HepG2 (cell line): ENCODE data around the gene ABTB2. TPM values are rescaled to one million over a fixed set of nuclear protein-coding genes. Genes with fewer than 3 reads are reported as not detected.

ENCODE experiments used
- ATF7 ChIP-seq, 2 experiments: fragments of 450-650 bp in 1 of 2; sonication (generic) in 1 of 2; formaldehyde crosslinking in 1 of 2; IDR thresholded peaks; 2 replicates each; pipeline versions ENCODE4 v1.4.0 to v1.6.1; 2016 to 2020; ENCODE audit warnings: antibody characterized with exemption in 1 of 2, mild to moderate bottlenecking in 1 of 2, missing genetic modification reagents in 1 of 2
- CBX5 ChIP-seq: sonication (generic); formaldehyde crosslinking; IDR thresholded peaks from 2 replicates; pipeline ENCODE4 v1.4.0; 2020; ENCODE audit warnings: missing genetic modification reagents, borderline replicate concordance
- ERF ChIP-seq: IDR thresholded peaks from 2 replicates; pipeline ENCODE4 v1.6.1; 2018; ENCODE audit warnings: missing biosample characterization, missing genetic modification reagents
- FLYWCH1 ChIP-seq: sonication (generic); formaldehyde crosslinking; IDR thresholded peaks from 2 replicates; pipeline ENCODE4 v1.8.1; 2023; ENCODE audit warnings: mild to moderate bottlenecking, missing genetic modification reagents
- HBP1 ChIP-seq: IDR thresholded peaks from 2 replicates; pipeline ENCODE4 v1.6.1; 2016; ENCODE audit warnings: low read depth, control low read depth
- HDAC6 ChIP-seq: fragments of 200-600 bp; sonication (generic); IDR thresholded peaks from 2 replicates; pipeline ENCODE4 v1.7.0; 2017; ENCODE audit warnings: mild to moderate bottlenecking, antibody characterized with exemption, low read length, low read depth
- KAT7 ChIP-seq: IDR thresholded peaks from 2 replicates; pipeline ENCODE4 v1.6.1; 2018; ENCODE audit warnings: borderline replicate concordance, missing compliant biosample characterization
- MYC ChIP-seq: sonication (generic); formaldehyde crosslinking; IDR thresholded peaks from 2 replicates; pipeline ENCODE4 v1.9.0; 2021; ENCODE audit warnings: missing genetic modification reagents, borderline replicate concordance
- RARA ChIP-seq: IDR thresholded peaks from 2 replicates; pipeline ENCODE4 v1.6.1; 2016; ENCODE audit warnings: missing genetic modification reagents, missing compliant biosample characterization
- SMARCC2 ChIP-seq: fragments of 450-650 bp; IDR thresholded peaks from 2 replicates; pipeline ENCODE4 v1.6.1; 2017; ENCODE audit warnings: antibody characterized with exemption, mild to moderate bottlenecking
- SP4 ChIP-seq: sonication (generic); formaldehyde crosslinking; IDR thresholded peaks from 2 replicates; pipeline ENCODE4 v1.8.1; 2023; ENCODE audit warnings: mild to moderate bottlenecking, missing genetic modification reagents
- TBX2 ChIP-seq: sonication (generic); formaldehyde crosslinking; IDR thresholded peaks from 2 replicates; pipeline ENCODE4 v1.5.0; 2020; ENCODE audit warnings: missing genetic modification reagents, mild to moderate bottlenecking, borderline replicate concordance
- TBX3 ChIP-seq: fragments of 450-650 bp; IDR thresholded peaks from 2 replicates; pipeline ENCODE4 v1.6.1; 2017; ENCODE audit warnings: antibody characterized with exemption, mild to moderate bottlenecking, inconsistent platforms, borderline replicate concordance
- TGIF2 ChIP-seq: IDR thresholded peaks from 2 replicates; pipeline ENCODE4 v1.6.1; 2016; ENCODE audit warnings: control low read depth, missing compliant biosample characterization
- TRIM24 ChIP-seq: sonication (generic); formaldehyde crosslinking; IDR thresholded peaks from 2 replicates; pipeline ENCODE4 v1.8.0; 2022; ENCODE audit warnings: mild to moderate bottlenecking, missing genetic modification reagents
- ZBTB3 ChIP-seq: sonication (generic); formaldehyde crosslinking; IDR thresholded peaks from 2 replicates; pipeline ENCODE4 v1.4.0; 2020; ENCODE audit warnings: low read depth, mild to moderate bottlenecking, moderate library complexity, missing genetic modification reagents, borderline replicate concordance
- ZEB1 ChIP-seq: IDR thresholded peaks from 2 replicates; pipeline ENCODE4 v1.6.1; 2012; ENCODE audit warnings: mild to moderate bottlenecking, low read depth, inconsistent platforms; ENCODE audit not compliant: insufficient replicate concordance
- ZNF296 ChIP-seq: sonication (generic); formaldehyde crosslinking; conservative IDR thresholded peaks from 2 replicates; pipeline ENCODE4 v1.5.0; 2020; ENCODE audit warnings: mild to moderate bottlenecking, missing genetic modification reagents
- ZNF546 ChIP-seq: sonication (generic); formaldehyde crosslinking; conservative IDR thresholded peaks from 2 replicates; pipeline ENCODE4 v1.8.1; 2023; ENCODE audit warnings: mild to moderate bottlenecking, missing genetic modification reagents
- ZNF589 ChIP-seq: sonication (generic); formaldehyde crosslinking; conservative IDR thresholded peaks from 2 replicates; pipeline ENCODE4 v1.8.0; 2022; ENCODE audit warnings: mild to moderate bottlenecking, moderate library complexity, missing genetic modification reagents
- ZNF605 ChIP-seq: sonication (generic); formaldehyde crosslinking; IDR thresholded peaks from 2 replicates; pipeline ENCODE4 v1.8.0; 2022; ENCODE audit warnings: mild to moderate bottlenecking, missing genetic modification reagents
- ZNF672 ChIP-seq: sonication (generic); formaldehyde crosslinking; IDR thresholded peaks from 2 replicates; pipeline ENCODE4 v1.8.1; 2022; ENCODE audit warnings: missing genetic modification reagents
- ZNF781 ChIP-seq: sonication (generic); formaldehyde crosslinking; IDR thresholded peaks from 2 replicates; pipeline ENCODE4 v1.5.1; 2020; ENCODE audit warnings: borderline replicate concordance, mild to moderate bottlenecking, missing genetic modification reagents; ENCODE audit errors: not compliant biosample characterization
- polyA plus RNA-seq, 8 experiments: library from polyadenylated mRNA; depleted of rRNA in 3 of 8; stranded (reverse) in 7 of 8; unstranded in 1 of 8; fragments of >200 nt; fragmentation: Illumina TruSeq in 4 of 8; extraction: Trizol in 4 of 8; gene quantifications; 2 replicates each; pipeline versions ENCODE4 v1.2.1 to v1.2.3, GENCODE V29; 2011 to 2016; ENCODE audit warnings: low read depth in 4 of 8, missing spikeins in 1 of 8, mixed read lengths in 1 of 8; ENCODE audit not compliant: insufficient read depth in 1 of 8
- total RNA-seq, 5 experiments: library from RNA; depleted of rRNA; stranded (reverse); fragments of >200 nt; fragmentation: Illumina TruSeq; extraction: Trizol; gene quantifications; 2 replicates each; pipeline ENCODE4 v1.2.3, GENCODE V29; 2016; ENCODE audit warnings: low read depth in 1 of 5
- TF ChIP-seq, protein P1 (sequence below): sonication (generic); formaldehyde crosslinking; IDR thresholded peaks from 2 replicates; pipeline ENCODE4 v1.5.1; 2020; ENCODE audit warnings: mild to moderate bottlenecking, missing genetic modification reagents, moderate library complexity

The ABTB2 gene
- total and polyA plus RNA-seq, 2 of the 13 experiments (the other 11 are each of a cell fraction or from before 2014, with no cell fraction given): 5.1 to 15.4 TPM

DNA sequence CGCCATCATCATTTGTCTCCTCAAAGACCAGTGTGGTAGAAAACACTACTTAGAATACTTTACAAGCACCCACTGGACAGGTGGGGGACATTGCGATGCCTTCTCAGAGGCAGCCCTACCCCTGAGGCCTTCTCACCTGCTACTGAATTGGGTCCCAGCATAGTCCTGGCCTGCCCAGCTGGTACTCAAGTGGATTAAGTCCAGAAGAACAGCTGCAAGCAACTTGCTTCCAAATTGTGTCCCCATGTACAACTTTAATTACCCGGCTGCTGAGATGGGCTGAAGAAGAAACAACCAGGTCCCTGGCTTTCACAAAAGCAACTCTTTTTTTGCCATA is 12.3 kb downstream of the ABTB2 start (continued):
- no peak for TF ChIP-seq ATF7 (IDR thresholded peaks at IDR 0.05)
- TF ChIP-seq ATF7 (CRISPR knock-in tag; IDR thresholded peaks at IDR 0.05): no peak
- TF ChIP-seq HDAC6: no peak
- no peak for TF ChIP-seq ZBTB3
- TF ChIP-seq, protein P1, sequence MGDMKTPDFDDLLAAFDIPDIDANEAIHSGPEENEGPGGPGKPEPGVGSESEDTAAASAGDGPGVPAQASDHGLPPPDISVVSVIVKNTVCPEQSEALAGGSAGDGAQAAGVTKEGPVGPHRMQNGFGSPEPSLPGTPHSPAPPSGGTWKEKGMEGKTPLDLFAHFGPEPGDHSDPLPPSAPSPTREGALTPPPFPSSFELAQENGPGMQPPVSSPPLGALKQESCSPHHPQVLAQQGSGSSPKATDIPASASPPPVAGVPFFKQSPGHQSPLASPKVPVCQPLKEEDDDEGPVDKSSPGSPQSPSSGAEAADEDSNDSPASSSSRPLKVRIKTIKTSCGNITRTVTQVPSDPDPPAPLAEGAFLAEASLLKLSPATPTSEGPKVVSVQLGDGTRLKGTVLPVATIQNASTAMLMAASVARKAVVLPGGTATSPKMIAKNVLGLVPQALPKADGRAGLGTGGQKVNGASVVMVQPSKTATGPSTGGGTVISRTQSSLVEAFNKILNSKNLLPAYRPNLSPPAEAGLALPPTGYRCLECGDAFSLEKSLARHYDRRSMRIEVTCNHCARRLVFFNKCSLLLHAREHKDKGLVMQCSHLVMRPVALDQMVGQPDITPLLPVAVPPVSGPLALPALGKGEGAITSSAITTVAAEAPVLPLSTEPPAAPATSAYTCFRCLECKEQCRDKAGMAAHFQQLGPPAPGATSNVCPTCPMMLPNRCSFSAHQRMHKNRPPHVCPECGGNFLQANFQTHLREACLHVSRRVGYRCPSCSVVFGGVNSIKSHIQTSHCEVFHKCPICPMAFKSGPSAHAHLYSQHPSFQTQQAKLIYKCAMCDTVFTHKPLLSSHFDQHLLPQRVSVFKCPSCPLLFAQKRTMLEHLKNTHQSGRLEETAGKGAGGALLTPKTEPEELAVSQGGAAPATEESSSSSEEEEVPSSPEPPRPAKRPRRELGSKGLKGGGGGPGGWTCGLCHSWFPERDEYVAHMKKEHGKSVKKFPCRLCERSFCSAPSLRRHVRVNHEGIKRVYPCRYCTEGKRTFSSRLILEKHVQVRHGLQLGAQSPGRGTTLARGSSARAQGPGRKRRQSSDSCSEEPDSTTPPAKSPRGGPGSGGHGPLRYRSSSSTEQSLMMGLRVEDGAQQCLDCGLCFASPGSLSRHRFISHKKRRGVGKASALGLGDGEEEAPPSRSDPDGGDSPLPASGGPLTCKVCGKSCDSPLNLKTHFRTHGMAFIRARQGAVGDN (CRISPR knock-in tag): peak; percentile 12; the same call in 1 of the 2 replicates
- no peak for TF ChIP-seq SMARCC2
- no peak for TF ChIP-seq ZEB1
- no peak for TF ChIP-seq MYC (CRISPR knock-in tag)
- TF ChIP-seq FLYWCH1 (CRISPR knock-in tag): no peak
- TF ChIP-seq TRIM24 (CRISPR knock-in tag): 0 out of 2 replicates have a peak, but pooled peaks have one; percentile 49
- no peak for TF ChIP-seq HBP1 (CRISPR knock-in tag)
- no peak for TF ChIP-seq TGIF2 (CRISPR knock-in tag)
- no peak for TF ChIP-seq ZNF296 (CRISPR knock-in tag)
- TF ChIP-seq TBX2 (CRISPR knock-in tag): no peak
- TF ChIP-seq ZNF589 (CRISPR knock-in tag): no peak
- no peak for TF ChIP-seq TBX3
- no peak for TF ChIP-seq ZNF546 (CRISPR knock-in tag)
- TF ChIP-seq ERF (CRISPR knock-in tag): no peak
- peak; percentile 49; the same call in 1 of the 2 replicates for TF ChIP-seq ZNF605 (CRISPR knock-in tag)
- 0 out of 2 replicates have a peak, but pooled peaks have one; percentile 10 for TF ChIP-seq ZNF672 (CRISPR knock-in tag)
- no peak for TF ChIP-seq CBX5 (CRISPR knock-in tag)
- peak; percentile 51; the same call in 1 of the 2 replicates for TF ChIP-seq KAT7 (CRISPR knock-in tag)
- TF ChIP-seq RARA (CRISPR knock-in tag): no peak
- TF ChIP-seq SP4 (CRISPR knock-in tag): no peak
- no peak for TF ChIP-seq ZNF781 (CRISPR knock-in tag)
